CD4-positive, alpha-beta T cell treated with Interleukin-6 for 4 hours (primary cell): ENCODE results near the gene HDAC10.

Experiments
- DNase-seq: peaks from one replicate; pipeline ENCODE4 v3.0.0-alpha.2; 2020; ENCODE audit warnings: mixed read lengths

Gene HDAC10

DNA sequence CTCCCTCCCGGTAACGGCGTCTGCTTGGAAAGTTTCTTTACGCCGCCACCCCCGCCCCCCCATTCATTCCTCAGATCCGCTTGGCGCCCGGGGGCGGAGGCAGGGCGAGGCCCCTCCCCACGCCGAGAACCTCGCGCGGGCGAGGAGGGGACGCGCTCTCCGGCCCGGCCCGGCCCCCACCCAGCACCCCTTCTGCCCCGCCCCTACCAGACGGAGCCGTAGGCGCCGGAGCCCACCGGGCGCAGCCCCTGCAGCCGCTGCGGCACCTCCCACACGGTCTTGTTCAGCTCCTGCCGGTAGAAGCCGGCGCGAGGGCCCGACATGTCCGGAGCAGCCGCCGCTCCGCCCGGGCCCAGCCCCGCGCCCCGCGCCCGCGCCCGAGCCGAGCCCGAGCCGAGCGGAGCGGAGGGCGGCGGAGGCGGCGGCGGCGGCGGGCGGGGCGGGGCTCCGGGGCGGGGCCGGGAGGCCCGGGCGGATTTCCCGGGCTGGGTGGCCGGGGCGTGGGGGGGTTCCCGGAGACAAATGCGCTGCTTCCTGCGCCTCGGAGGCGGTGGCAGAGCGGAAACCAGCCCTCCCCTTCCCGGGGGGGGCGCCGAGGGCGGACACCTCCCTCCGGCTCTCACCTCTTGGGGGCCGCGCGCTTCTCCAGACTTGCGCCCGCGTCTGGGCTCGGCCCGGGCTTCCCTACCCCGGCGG, 19.1 kb upstream of the HDAC10 start, which contains the start of gene MAPK11:
Gene MAPK11 (minus strand): TSS at position 411 of the 696 bp plus-strand sequence. CDS start 88 bp downstream, at position 323.
- peak; percentile 85 for DNase-seq

DNA sequence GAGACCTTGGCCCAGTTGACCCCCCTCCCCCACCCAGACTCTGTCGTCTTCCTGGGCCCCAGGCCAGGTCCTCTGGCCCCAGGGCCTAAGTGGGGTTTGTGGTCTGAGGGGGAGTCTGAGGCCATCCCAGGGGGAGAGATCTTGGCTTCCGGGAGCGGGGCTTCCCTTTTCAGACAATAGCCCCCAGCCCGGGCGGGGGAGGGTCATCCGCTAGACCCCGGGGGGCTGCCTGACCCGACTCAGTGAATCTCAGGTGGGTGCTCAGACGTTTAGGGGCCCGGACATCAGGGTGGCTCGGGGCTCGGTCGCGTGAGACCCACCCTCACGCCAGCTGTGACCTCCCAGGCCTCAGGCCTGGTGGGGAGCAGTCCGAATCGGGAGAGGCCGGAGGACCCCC, 18.5 kb upstream of the HDAC10 start:
- no peak for DNase-seq

DNA sequence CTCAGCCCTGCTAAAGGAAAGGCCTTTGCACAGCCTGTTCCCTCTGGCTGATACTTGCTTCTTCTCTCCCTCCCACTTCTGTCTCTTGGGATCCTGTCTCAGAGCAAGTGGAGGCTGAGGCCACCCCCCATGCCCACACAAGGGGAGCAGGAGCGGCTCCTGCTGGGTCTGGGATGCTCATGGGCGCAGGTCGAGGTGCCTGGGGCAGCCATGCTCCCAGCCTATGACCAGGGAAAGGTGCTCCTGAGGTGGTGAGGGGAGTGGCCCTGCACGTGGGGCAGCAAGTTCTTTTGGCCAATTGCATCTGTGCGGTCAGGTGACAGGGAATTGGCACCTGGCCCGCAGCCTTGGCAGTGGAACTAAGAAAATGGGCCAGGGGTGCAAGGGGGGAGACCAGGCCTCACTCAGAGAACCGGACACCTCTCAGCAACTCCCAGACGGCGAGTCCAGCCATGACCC, 17.6 kb upstream of the HDAC10 start:
- DNase-seq = no peak

DNA sequence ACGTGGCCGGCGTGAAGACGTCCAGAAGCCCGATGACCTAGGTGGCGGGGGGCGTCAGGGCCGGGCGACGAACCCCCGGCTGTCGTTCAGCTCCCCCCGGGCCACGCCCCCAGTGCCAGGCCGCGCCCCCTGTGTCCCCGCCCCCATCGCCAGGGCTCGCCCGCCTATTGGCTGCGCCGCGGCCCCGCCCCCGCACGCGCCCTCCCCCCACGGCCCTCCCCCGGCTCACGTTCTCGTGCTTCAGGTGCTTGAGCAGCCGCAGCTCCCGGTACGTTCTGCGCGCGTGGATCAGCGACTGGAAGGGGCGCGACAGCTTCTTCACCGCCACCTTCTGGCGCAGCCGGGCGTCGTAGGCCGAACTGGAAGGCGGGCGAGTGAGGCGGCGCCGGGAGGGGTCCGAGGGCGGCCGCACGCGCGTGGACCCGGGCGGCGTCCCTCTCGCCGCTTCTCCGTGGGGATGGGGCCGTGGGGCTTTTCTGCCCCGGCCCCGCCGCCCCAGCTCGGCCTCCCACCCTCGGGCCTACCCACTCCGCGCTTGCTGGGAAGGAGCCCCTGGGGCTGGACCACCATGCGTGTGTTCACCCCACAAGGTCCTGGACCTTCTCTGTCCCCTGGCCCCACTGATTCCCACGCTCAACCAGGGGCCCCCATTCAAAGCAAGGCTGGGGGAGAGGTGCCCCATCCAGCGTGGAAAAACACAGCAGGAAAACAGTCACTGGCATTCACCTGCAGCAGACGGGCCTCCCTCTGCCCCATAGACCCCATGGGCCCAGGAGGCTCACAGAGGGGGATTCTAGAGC, 16.7 kb upstream of the HDAC10 start:
- peak; percentile 65 for DNase-seq

DNA sequence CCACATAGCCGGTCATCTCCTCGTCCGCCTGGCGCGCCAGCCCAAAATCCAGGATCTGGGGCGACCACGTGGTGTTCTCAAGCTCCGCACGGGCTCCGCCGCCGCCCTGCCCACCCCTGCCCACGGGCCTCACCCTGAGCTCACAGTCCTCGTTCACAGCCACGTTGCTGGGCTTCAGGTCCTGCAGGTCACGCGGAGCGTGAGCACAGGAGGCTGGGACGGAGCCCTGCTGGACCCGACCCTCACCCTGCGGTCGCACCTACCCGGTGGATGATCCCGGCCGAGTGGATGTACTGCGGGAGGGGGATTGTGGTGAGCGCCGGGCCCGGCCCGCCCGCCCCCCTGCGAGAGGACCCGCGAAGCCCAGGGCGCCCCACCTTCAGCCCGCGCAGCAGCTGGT, 15.9 kb upstream of the HDAC10 start:
- no peak for DNase-seq

DNA sequence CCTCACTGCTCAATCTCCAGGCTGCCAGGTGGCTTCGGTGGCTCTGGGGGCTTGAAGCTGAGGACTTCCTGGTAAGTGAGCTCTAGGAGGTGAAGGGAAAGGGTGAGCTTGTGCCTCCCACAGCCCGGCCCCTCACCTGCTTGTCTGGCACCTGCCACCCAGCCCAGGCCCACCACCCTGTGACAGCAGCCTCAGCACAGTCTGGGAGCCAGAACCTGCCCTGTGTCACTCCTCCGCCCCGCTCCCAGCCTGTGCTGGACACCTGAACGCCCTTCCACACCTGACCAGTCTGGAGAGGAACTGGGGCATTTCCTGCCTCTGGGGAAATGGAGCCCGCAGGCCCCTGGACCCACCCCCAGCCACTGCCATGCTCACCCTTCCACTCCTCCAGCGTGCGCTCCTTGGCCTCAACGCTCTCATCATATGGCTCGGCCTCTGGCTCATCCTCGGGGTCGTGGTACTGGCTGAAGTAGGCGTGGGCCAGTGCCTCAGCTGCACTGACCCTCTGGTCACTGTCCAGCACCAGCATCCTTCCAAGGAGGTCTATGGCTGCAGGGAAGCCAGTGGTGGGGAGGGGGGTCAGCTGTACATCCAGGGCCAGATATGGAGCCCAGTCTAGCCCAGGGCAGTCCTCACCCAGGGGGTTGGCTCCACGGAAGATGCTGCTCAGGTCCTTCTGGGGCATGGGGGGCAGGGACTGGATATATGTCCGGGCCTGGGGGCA, 14.0 kb upstream of the HDAC10 start:
- DNase-seq = no peak

DNA sequence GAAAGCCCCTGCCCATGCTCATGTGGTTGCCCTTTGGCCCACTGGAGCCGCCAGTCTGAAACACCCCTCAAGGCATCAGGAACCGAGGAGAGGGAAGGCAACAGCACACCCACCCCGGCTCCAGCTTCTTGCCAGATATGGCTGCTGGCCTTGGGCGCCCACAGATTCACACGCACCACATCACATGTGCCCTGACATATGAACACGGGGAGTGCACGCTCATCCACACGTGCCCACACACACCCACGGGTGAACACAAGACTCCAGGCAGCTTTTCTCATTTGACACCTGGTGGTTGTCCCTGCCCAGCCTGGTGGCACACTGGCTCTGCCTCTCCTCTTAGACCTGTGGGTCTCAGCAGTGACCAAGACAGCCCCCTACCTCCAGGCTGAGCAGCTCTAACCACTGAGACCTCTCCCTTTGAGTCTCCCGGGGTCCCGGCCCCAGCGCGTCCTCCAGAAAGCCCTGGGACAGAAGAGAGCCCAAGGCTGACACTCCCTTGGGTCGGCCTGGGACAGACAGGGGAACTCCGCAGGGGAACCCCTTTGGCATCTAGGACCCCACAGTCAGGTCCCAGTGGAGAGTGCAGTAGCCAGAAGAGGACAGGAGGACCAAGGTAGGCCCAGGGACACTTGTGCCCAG, 13.2 kb upstream of the HDAC10 start:
- no peak for DNase-seq

DNA sequence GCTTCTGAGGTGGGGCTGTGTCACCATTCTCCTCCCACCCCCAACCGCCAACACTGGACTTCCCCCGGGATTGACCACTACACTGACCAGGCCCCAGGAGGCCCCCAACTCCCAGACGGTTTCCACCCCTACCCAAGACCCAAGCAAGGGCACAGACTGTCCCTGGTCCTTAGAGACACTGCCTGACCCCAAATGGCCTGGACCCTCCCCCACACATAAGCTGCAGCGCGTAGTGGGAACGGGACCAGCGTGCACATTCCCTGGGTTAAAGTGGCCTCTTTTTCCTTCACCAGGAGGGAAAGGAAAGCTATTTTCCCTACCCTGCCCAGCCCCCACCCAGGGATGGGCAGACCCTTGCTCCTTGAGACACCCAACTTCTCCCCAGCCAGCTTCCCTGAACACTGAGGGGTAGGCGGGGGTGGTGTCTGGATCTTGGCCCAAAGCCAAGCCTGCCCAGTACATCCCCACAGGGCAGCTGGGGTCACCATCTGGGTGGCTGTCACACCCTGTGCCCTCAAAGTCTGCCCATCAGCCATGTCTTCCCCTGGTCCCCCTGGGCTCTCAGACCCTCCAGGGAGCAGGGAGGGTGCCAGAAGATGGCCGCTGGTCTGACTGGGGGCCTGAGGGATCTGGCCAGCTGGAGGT, 12.0 kb upstream of the HDAC10 start:
- no peak for DNase-seq

DNA sequence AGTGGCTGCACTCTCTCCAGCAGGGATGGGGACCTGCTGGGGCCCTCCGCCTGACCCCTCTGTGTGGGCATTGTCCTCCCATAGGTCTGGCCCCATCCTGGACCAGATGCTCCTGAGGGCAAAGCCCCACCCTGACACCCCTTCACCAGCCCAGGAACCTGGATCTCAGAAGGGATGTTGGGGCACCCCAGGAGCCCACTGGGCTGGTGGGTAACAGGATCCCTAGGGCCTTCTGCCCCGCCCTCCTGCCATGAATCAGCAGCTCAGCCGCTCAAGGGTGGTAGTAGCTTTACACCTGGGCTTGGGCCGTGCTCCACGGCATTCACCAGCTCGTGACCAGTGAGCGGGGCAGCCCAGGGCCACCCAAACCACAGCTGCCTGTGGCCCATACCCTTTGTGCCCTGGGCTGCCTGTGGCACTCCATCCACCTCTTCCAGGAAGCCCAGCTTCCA, 11.4 kb upstream of the HDAC10 start:
- no peak for DNase-seq

DNA sequence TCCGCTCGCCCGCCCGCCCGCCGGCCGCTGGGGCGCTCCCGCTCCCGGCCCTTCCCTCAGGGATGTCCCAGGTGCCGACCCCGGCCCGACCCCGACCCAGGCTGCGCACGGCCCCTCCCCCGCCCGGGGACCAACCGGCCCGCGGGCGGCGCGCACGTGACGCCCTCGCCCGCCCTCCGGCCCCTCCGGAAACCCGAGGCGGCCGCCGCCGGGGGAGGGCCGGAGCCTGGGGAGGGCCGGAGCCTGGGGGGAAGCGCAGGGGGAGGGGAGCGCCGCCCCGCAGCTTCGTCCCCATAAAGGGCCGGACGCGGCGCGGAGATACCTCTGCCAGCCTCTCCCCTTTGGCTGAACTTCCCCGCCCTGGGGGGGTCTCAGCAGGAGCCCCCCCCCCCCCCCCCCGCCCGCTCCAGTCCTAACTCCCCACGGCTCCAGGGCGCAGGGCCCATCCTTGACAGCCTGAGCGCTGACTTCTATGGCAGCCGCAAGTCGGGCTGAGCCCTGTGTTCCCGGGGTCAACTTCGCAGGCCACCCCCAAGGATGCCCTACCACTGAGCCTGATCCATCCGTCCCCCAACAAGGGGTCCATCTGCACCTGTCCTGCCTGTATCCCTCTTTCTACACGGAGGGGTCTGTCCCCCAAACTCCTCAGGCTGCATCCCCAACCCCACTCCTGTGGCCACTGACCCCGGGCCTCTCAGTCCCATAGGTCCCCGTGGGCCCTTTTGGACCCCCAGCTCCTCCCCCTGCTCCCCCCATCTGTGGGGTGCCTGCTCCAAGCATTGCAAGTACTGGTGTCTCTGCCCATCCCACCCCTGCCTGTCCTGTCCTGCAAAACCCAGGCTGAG, 10.8 kb upstream of the HDAC10 start, which contains the start of gene MAPK12:
Gene MAPK12 (minus strand): TSS at position 69 of the 845 bp plus-strand sequence. CDS start 174 bp downstream, outside the sequence.
- no peak for DNase-seq

DNA sequence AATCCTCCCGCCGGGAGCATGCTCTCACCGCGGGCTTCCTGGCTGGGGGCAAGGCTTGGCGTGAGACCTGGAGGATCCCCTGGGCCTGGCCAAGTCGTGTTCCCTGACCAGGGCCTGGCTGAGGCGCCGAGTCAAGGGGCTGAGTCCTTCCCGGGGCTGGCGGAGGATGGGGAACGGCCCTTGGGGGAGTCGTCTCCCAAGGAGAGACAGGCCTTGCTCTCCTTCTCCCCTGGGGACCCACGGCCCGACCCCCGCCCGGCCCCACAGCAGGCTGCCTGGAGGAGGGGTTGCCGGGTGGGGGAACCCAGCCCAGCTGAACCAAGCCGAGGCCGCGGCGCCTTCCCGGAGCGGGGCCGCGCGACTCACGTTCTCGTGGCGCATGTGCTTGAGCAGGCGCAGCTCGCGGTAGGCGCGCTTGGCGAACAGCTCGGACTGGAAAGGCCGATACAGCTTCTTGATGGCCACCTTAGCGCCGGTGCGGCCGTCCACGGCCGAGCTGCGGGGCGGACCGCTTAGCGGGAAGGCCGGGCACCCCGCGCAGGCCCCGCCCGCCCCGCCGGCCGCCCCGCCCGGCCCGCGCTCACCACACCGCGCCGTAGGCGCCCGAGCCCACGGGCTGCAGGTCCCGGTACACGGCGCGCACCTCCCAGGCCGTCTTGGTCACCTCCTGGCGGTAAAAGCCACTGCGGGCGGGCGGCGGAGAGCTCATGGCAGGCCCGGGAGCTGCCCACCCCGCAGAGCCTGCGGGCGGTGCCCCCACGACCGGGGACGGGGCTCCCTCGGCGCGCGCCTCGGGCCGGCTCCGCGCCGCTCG, 9.9 kb upstream of the HDAC10 start:
- DNase-seq = no peak

DNA sequence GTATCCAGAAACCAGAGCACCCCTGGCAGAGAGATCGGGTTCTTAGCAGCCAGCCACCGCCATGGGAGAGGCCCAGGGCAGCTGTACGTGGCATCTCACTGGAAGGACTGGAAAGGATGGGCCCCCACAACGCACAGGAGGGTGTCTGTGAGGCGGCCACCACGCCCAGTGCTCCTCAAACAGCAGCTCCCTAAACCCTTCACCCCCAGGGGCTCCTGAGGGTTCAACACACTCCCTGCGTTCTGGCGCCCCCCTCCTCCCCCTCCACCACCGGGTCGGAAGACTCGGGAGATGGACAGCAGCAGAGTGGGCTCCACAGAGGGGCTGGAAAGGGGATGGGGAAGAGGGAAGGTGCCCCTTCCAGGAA, 9.4 kb upstream of the HDAC10 start:
- no peak for DNase-seq

DNA sequence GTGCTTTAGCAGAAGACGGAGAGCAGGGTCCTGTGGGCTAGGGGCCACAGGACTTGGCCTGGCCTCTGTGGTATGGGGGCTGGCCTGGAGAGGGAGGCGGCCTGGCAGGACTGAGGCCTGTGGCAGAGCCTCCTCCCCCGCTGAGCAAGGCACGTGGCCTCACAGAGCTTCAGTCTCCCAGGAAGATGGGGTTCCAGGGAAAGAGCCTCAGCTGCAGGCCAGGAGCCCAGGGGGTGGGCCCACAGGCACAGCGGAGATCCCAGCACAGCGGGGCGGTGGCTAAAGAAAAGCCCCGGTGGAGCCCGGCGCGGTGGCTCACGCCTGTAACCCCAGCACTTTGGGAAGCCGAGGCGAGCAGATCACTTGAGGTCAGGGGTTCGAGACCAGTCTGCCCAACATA, 8.2 kb upstream of the HDAC10 start:
- no peak for DNase-seq

DNA sequence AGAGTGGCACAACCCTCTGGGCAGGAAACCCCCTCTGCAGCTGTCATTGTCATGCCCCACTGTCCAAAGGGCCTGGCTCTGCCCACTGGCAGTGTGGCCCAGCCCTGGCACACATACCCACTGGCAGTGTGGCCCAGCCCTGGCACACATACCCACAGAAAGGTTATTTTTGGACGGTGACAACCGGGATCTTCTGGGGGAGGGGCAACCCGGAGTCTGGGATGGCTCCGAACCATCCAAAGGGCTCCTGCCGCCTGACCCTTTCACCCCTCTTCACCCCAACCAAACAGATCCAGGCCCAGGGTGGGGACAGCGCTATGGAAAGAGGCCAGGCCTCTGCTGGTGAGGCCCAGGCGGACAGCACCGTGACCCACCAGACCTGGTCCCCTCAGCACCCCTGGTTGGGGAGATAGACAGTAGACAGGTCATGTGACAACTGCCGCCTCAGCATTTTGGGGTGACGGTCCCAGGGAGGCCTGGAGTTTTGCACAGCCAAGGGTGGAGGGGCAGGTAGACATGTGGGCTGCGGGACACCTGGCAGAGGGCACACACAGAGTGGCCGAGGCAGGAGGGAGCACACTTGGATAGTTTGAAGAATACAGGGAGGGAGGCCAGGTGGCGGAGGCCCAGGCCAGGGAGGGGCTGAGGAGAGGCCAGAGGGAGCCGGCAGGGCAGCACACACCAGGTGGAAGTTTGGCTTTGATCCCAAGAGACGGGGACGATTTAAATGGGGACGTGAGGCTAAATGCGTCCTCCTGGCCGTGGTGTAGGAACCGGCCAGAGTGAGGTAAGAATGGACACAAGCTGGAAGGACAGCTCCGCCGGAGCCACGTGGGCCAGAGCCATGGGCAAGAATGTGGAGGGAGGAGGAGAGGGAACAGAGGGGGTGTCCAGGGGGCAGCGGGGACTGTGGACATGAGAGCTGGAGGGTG, 7.6 kb upstream of the HDAC10 start:
- DNase-seq = no peak

DNA sequence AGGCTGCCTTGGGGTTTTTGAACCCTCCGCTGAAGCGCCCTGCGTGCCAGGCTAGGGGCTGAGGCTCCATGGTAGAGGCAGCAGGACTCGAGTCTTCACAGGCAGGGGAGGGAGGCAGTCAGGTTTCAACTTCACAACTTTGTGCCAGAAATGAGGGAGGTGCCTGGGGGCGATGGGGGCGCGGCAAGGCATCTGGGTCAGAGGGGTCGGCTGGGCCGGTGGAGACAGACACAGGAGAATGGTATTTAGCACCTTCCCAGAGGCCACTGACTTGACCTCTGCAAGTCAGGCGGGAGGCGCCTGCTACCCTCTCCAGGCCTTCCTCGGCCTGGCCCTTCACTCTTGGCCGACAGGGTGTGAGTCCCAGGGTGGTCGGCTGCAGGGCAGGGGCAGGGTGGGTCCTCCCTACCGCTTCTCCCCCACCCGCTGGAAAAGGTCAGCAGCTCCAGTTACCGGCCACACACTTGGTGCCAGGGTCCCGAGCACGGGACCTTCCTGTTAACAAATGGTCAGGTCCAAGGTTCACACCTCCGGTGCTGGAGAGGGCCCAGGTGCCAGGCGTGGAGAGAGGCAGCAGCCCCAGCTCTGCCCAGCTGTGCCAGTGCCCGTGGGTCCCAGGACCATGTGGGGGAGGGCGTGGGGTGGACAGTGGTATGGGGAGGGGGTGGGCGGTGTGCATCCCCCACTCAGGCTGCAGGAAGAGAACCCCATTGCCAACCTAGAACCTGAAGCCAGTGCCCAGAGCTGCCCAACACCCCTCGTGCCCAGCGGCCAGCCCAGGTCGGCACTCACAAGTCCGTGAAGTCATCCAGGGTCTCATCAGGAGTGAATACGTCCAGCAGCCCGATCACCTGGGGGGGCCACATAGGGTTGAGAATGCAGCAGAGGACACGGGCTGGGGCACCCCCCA, 6.6 kb upstream of the HDAC10 start:
- no peak for DNase-seq

DNA sequence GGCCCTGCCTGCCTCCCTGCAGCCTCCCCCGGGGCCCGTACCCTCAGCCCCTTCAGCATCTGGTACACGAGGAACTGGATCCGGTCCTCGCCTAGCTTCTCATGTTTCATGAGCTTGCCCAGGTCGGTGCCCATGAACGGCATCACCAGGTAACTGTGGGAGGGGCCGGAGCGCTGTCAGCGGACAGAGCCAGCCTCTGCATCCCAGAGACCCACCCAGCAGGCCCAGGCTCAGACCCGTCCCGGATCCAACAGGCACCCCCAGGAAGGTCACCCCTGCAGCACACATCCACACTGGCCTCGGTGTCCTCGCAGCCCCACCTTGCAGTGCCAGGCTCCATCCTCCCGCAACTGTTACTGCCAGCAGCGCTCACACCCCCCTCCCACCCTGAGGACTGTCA, 6.0 kb upstream of the HDAC10 start:
- DNase-seq = no peak

DNA sequence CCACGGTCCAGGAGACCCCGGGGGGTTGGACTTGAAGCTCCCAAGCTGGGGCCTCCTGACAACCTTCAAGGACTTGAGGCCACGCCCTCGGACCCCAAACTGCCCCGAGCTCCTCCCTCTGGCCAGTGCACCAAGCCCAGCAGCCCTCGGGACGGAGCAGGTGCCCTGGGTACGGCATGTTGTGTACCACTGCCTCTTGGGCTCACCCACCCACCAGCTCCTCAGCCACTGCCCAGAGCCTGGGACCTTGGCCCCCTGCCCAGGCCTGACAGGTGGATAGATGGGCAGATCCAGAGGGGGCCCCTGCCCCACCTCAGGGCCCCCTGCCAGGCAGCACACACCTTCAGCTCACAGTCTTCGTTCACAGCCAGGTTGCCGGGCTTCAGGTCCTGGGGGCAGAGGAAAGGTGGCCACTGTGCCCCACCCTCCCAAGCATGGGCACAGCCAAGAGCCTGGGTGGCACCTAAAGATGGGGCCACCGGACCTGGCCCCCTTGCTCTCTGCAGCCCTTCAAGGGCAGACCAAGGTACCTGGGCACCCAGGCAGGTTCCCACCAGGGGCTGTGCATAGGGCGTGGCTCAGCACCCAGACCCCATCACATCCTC, 5.3 kb upstream of the HDAC10 start:
- no peak for DNase-seq

DNA sequence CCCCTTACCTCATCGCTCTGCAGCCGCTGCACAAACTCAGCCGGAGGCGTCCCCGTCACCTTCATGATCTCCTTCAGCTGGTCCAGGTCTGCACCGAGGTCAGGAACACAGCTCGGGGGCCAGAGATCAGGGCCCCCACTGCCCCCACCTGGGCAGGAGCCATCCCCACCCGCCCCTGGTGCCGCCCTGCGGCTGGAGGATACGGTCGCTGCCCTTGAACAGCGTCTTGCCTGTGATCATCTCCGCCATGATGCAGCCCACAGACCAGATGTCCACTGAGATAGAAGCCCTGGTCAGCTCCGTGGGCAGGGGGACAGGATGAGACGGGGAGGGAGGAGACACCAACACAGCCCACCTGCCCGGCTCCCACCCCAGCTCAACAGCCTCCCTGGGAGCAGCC, 4.5 kb upstream of the HDAC10 start:
- DNase-seq = no peak
